Heart left ventricle (tissue), 16 donors: Measurements from ENCODE around the gene NPC1L1. TPM values are rescaled to one million over a fixed set of nuclear protein-coding genes. Genes with fewer than 3 reads are reported as not detected.

Experiments used
- ATAC-seq, 4 donors: fragments of 200-7000 bp; cut with Tn5 transposase; one replicate each; pipeline ENCODE4 v1.9.1; 2020 to 2022; ENCODE audit warnings: moderate library complexity in 4 of 4, mild to moderate bottlenecking in 3 of 4, moderate number of reproducible peaks in 1 of 4
- DNase-seq, 5 donors: peaks; one replicate each; pipeline ENCODE4 v3.0.0-alpha.2; 2020
- H3K27ac ChIP-seq, 12 donors: fragments of 200-600 bp; sonication (generic) in 4 of 12; one replicate each; pipeline versions ENCODE4 v1.5.0 to v1.8.0; 2016 to 2022; ENCODE audit warnings: mild to moderate bottlenecking in 2 of 12
- H3K27me3 ChIP-seq, 9 donors: fragments of 200-600 bp; sonication (generic) in 2 of 9; one replicate each; pipeline versions ENCODE4 v1.5.1 to v1.8.0; 2016 to 2022; ENCODE audit warnings: mild to moderate bottlenecking in 3 of 9
- H3K36me3 ChIP-seq, 9 donors: fragments of 200-600 bp; sonication (generic) in 2 of 9; one replicate each; pipeline versions ENCODE4 v1.5.0 to v1.8.0; 2018 to 2022; ENCODE audit warnings: mild to moderate bottlenecking in 2 of 9
- H3K4me1 ChIP-seq, 12 donors: fragments of 200-600 bp; sonication (generic) in 4 of 12; one replicate each; pipeline versions ENCODE4 v1.5.0 to v1.8.0; 2016 to 2022; ENCODE audit warnings: mild to moderate bottlenecking in 3 of 12
- H3K4me3 ChIP-seq, 12 donors: fragments of 200-600 bp; sonication (generic) in 4 of 12; one replicate each; pipeline versions ENCODE4 v1.5.0 to v1.8.0; 2017 to 2022; ENCODE audit warnings: mild to moderate bottlenecking in 9 of 12, moderate library complexity in 4 of 12
- H3K9me3 ChIP-seq, 12 donors: fragments of 200-600 bp; sonication (generic) in 4 of 12; one replicate each; pipeline versions ENCODE4 v1.5.0 to v1.8.0; 2016 to 2022; ENCODE audit warnings: mild to moderate bottlenecking in 1 of 12
- CTCF ChIP-seq, 12 donors: fragments of 200-600 bp; sonication (generic) in 4 of 12; IDR thresholded peaks; one replicate each; pipeline versions ENCODE4 v1.5.0 to v1.8.0; 2018 to 2022; ENCODE audit warnings: antibody characterized with exemption in 12 of 12, mild to moderate bottlenecking in 5 of 12
- POLR2A ChIP-seq, 2 donors: fragments of 450-650 bp; IDR thresholded peaks; one replicate each; pipeline ENCODE4 v1.6.1; 2017; ENCODE audit warnings: antibody characterized with exemption in 2 of 2, mild to moderate bottlenecking in 2 of 2, moderate library complexity in 2 of 2
- WGBS, 4 donors: extraction: QIAGEN DNeasy Blood & Tissue Kit in 2 of 4; methylation state at CpG; one replicate each; pipeline versions ENCODE4 v1.1.5 to v1.1.7; 2013 to 2018; 5-methylcytosine and 5-hydroxymethylcytosine counted together
- intact Hi-C, 10 donors: fragments of 100-400 bp; cut with DNase I; formaldehyde crosslinking; loops; one replicate each; pipeline versions ENCODE4 v1.11.1 to v1.14.2; 2022
- polyA plus RNA-seq, 2 donors: library from polyadenylated mRNA; stranded (reverse); fragments of 200-250 nt; gene quantifications; one replicate each; pipeline ENCODE4 v1.2.3, GENCODE V29; 2013
- total RNA-seq, 9 donors: library from RNA; depleted of rRNA in 2 of 9; stranded (reverse); fragments of >200 nt in 2 of 9; fragmentation: NEBNext Ultra II Directional in 3 of 9; extraction: Animal tissue kit (Norgen Biotek cat#: 25700) in 3 of 9; gene quantifications; one replicate each; pipeline versions ENCODE4 v1.1.0 to v1.2.4, GENCODE V29; 2016 to 2023
- donor health status: ischemic (EF 13 %, LVEDD 7.1; RV severe dilation, severe dysfunction).
- donor health status: healthy with polysubstance abuse.
- donor health status: DM: no; HTN: yes; CAD: no.
- donor health status: DM: no; HTN: no; CAD: no.
- donor health status: ischemic (EF 25% LVEDD 6.9; RV normal size, moderate dysfunction).
- donor health status: ischemic (EF 25% LVEDD 5.7; RV mildly dilated, moderate dysfunction).
- donor health status: healthy.
- donor health status: DM: yes; HTN: yes; CAD: no.
- donor health status: ischemic (EF 35%, LVEDD 5.7; RV mildly dilated, moderate dysfunction).
- donor health status: nonischemic (EF 11% LVEDD 7.7; RV severe dilation, severe dysfunction).
- donor health status: DM: yes; HTN: yes; CAD: no.
- donor health status: PGD.
- donor health status: ischemic (EF 29% LVEDD 5.4; RV normal size, mild dysfunction).
- donor health status: nonischemic (EF 23%, LVEDD 6.1; RV moderate dilation, normal function).

NPC1L1 gene
- total and polyA plus RNA-seq, 11 donors: 0.03 to 0.25 (median 0.13) TPM; not detected in 4

- Histone ChIP-seq H3K9me3 (no peaks in the 10 kb centered on the region), H3K36me3 (peaks cover 0 to 38% (median 13%) of the 10 kb centered on the region in 9 donors), H3K27me3 (no peaks in the 10 kb centered on the region), H3K4me1 (peaks cover 0 to 56% (median 39%) of the 10 kb centered on the region in 12 donors), H3K4me3 (no peak overlapping the region), H3K27ac (no peak overlapping the region)
- intact Hi-C loops: no loop called here
- WGBS, 4 donors: 47 to 69% (median 59%) methylated on average over 1 of the region's 1 CpG
- TF ChIP-seq POLR2A (IDR thresholded peaks at IDR 0.05) (no peak), CTCF (IDR thresholded peaks at IDR 0.05) (peak in 5 of 12 donors; percentile 24 to 35 (median 28))
- DNase-seq (peak in 1 of 5 donors; percentile 50), ATAC-seq (peak in 2 of 4 donors; percentile 27 to 53)
Measured at GRCh38 chr7:44463169-44463808, 77.8 kb downstream of the NPC1L1 start.

Other genes with a start within 250 kb of the NPC1L1 start
- gene CAMK2B, start 215.7 kb downstream of the NPC1L1 start, total RNA-seq: 100 to 1,000 TPM in 5 of 9 donors, 10 to 100 TPM in 4; 77.5 to 141 (median 104) TPM
- gene CAMK2B, start 215.7 kb downstream of the NPC1L1 start, polyA plus RNA-seq: 100 to 1,000 TPM in 1 of 2 donors, 10 to 100 TPM in 1; 35.7 to 103 TPM
- gene NUDCD3, start 50.7 kb downstream of the NPC1L1 start, total RNA-seq: 100 to 1,000 TPM in 4 of 9 donors, 10 to 100 TPM in 5; 59.5 to 133 (median 98.7) TPM
- 10 to 100 TPM; 16.7 to 54.6 TPM for gene NUDCD3, start 50.7 kb downstream of the NPC1L1 start, polyA plus RNA-seq
- 10 to 100 TPM; 19.4 to 43.4 (median 28.4) TPM for gene DDX56, start 32.6 kb upstream of the NPC1L1 start, total RNA-seq
- gene DDX56, start 32.6 kb upstream of the NPC1L1 start, polyA plus RNA-seq: 10 to 100 TPM; 34.1 to 39.3 TPM
- gene TMED4, start 40.9 kb upstream of the NPC1L1 start, total RNA-seq: 100 to 1,000 TPM in 2 of 9 donors, 10 to 100 TPM in 7; 55.4 to 129 (median 68.9) TPM
- gene TMED4, start 40.9 kb upstream of the NPC1L1 start, polyA plus RNA-seq: 10 to 100 TPM; 48.5 to 49.5 TPM
- 100 to 1,000 TPM; 394 to 789 (median 635) TPM for gene OGDH, start 65.3 kb upstream of the NPC1L1 start, total RNA-seq
- gene OGDH, start 65.3 kb upstream of the NPC1L1 start, polyA plus RNA-seq: 100 to 1,000 TPM; 247 to 519 TPM
- 10 to 100 TPM; 18.5 to 71.5 (median 46.5) TPM for gene ZMIZ2, start 207.5 kb upstream of the NPC1L1 start, total RNA-seq
- 10 to 100 TPM; 44.4 to 45.7 TPM for gene ZMIZ2, start 207.5 kb upstream of the NPC1L1 start, polyA plus RNA-seq